ENCODE measurements around the gene CNGA3. TPM values are rescaled to one million over a fixed set of nuclear protein-coding genes. Genes with fewer than 3 reads are reported as not detected.

The CNGA3 gene
- total RNA-seq = 1 to 10 TPM; 3.6 to 8.6 (median 5.1) TPM
- polyA plus RNA-seq = under 1 TPM in 1 of 3 donors, not detected in 2; 0.47 TPM

GRCh38 chr2:98346311-98347236 lies at the start of gene CNGA3:
TSS of gene CNGA3 (plus strand) at chr2:98346456. CDS start at chr2:98369976, 23,520 bp downstream.
- WGBS, 2 donors = 6 to 15% methylated on average over 72 of the region's 72 CpGs

GRCh38 chr2:98297817-98298682 lies 48.2 kb upstream of the CNGA3 start:
- Histone ChIP-seq H3K4me1 (no peaks in the 10 kb centered on the region), H3K9me3 (no peaks in the 10 kb centered on the region), H3K27ac (no peak overlapping the region), H3K36me3 (no peaks in the 10 kb centered on the region), H3K4me3 (no peak overlapping the region), H3K27me3 (no peaks in the 10 kb centered on the region)
- DNase-seq = no peak
- intact Hi-C loops (cut with DNase I) = no loop called here
- WGBS, 2 donors = 49 to 67% methylated on average over 12 of the region's 12 CpGs
- TF ChIP-seq POLR2AphosphoS5 (IDR thresholded peaks at IDR 0.05) (no peak), POLR2A (IDR thresholded peaks at IDR 0.05) (no peak), EP300 (IDR thresholded peaks at IDR 0.05) (no peak)
- TF ChIP-seq, protein P1, sequence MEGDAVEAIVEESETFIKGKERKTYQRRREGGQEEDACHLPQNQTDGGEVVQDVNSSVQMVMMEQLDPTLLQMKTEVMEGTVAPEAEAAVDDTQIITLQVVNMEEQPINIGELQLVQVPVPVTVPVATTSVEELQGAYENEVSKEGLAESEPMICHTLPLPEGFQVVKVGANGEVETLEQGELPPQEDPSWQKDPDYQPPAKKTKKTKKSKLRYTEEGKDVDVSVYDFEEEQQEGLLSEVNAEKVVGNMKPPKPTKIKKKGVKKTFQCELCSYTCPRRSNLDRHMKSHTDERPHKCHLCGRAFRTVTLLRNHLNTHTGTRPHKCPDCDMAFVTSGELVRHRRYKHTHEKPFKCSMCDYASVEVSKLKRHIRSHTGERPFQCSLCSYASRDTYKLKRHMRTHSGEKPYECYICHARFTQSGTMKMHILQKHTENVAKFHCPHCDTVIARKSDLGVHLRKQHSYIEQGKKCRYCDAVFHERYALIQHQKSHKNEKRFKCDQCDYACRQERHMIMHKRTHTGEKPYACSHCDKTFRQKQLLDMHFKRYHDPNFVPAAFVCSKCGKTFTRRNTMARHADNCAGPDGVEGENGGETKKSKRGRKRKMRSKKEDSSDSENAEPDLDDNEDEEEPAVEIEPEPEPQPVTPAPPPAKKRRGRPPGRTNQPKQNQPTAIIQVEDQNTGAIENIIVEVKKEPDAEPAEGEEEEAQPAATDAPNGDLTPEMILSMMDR (IDR thresholded peaks at IDR 0.05) = no peak

More at GRCh38 chr2:98346311-98347236, at the start of gene CNGA3:
- Histone ChIP-seq H3K36me3 (no peaks in the 10 kb centered on the region), H3K4me3 (peak within 1 kb of the TSS; percentile 18 to 37 (median 30)), H3K9me3 (peaks cover 0 to 5% (median 0%) of the 10 kb centered on the region in 4 donors), H3K27ac (peak within 1 kb of the TSS in 2 of 4 donors; percentile 3 to 37), H3K27me3 (peaks cover 23 to 72% (median 42%) of the 10 kb centered on the region in 3 donors), H3K4me1 (peaks cover 0 to 17% (median 15%) of the 10 kb centered on the region in 4 donors)
- intact Hi-C loops (cut with DNase I) = no loop called here
- no peak for DNase-seq
- no peak for TF ChIP-seq POLR2AphosphoS5 (IDR thresholded peaks at IDR 0.05)

GRCh38 chr2:98298683-98299164 lies 47.5 kb upstream of the CNGA3 start:
- WGBS, 2 donors = 38 to 58% methylated on average over 6 of the region's 6 CpGs
- intact Hi-C loops (cut with DNase I) = no loop called here
- Histone ChIP-seq H3K4me1 (no peaks in the 10 kb centered on the region), H3K27ac (no peak overlapping the region), H3K27me3 (no peaks in the 10 kb centered on the region), H3K36me3 (no peaks in the 10 kb centered on the region), H3K4me3 (no peak overlapping the region), H3K9me3 (no peaks in the 10 kb centered on the region)
- TF ChIP-seq POLR2AphosphoS5 (IDR thresholded peaks at IDR 0.05) (no peak), POLR2A (IDR thresholded peaks at IDR 0.05) (no peak), EP300 (IDR thresholded peaks at IDR 0.05) (no peak)
- TF ChIP-seq, protein P1 (IDR thresholded peaks at IDR 0.05) = no peak
- DNase-seq = no peak

DNA sequence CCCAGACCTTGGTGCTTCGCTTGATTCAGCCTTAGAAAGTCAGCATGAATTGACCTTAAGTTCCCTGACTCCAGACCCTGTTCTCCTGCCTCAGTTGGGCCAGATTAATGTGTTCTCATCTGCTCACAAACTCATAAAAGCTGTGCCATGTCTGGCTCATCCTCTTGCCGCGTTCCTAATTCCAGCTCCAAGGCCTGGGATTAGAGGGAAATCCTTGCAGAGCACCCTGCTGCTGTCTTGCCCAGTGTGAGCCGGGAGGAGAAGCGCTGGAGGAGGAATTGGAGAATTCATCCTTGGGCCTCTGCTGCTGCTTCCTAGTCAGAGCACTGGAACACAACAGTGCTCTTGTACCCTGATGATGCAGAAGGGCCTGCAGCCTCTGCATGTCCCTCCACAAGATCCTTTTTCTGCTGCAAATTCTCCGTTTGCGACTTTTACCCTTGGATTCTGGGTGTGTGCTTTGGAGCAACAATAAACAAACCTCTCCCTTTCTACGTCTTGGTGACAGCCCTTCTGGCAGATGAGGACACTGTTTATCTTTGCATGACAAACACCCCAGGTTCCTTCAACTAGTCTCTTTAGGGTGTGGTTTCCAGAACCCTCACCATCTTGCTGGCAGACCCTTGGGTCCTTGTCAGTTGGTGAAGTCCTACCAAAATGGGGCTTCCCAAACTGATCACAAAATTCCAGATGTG lies 46.9 kb upstream of the CNGA3 start:
- Histone ChIP-seq H3K4me1 (no peaks in the 10 kb centered on the region), H3K36me3 (no peaks in the 10 kb centered on the region), H3K9me3 (no peaks in the 10 kb centered on the region), H3K27me3 (no peaks in the 10 kb centered on the region), H3K27ac (no peak overlapping the region), H3K4me3 (no peak overlapping the region)
- 28 to 64% methylated on average over 8 of the region's 8 CpGs for WGBS, 2 donors
- TF ChIP-seq POLR2A (IDR thresholded peaks at IDR 0.05) (no peak), EP300 (IDR thresholded peaks at IDR 0.05) (no peak), POLR2AphosphoS5 (IDR thresholded peaks at IDR 0.05) (no peak)
- TF ChIP-seq, protein P1 (IDR thresholded peaks at IDR 0.05) = no peak
- DNase-seq = no peak
- intact Hi-C loops (cut with DNase I) = no loop called here

Measured in sigmoid colon (tissue), 7 donors.